Measurements from ENCODE around the gene BUB3.

Gene BUB3

GRCh38 chr10:123154092-123154710 is at the start of gene BUB3:
Gene BUB3, plus strand, starts transcription at chr10:123154402. Its CDS starts 516 bp downstream, at chr10:123154918.
- DNase-seq, result peak; percentile 96

DNA sequence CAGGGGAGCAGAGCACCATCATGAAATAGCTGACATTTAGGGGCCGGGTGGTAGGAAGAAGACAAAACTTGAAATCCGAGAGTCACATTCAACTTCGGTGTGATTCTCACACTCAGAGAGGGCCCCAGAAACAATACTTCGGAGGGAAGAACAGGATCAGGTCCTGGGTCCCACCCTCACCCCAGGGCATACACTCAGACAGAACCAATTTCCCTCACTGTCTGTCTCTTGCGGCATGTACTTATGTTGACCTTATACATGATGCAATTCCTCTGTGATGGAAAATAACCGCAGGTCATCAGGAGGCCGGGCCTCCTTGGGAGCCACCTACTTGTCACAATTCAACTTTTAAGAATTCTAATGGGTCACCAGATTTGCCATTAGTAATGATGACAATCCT is 44.7 kb upstream of the BUB3 start:
- no peak for DNase-seq

- DNase-seq, result peak; percentile 1
Measured at GRCh38 chr10:123117644-123118417, 36.4 kb upstream of the BUB3 start.

DNA sequence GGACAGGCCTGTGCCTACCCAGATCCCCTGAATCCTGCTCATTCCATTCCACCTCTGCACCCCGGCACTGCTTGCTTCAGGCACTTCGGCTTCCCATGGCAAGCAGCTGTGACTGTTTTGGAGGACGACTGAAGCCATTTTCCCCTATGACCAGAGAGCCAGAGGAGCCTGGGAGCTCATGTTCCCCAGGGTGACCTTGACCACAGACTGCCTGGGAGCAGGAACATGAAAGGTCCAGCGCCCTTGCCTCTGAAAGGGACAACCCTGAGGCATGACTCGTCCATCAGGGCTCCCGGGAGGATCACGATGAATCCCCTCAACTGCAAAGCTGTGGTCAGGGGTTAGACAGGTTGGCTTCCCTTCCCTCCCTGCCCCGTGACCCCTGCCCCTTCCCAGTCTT is 35.1 kb upstream of the BUB3 start:
- no peak for DNase-seq

- DNase-seq, result no peak
Measured at GRCh38 chr10:123126246-123126645, 28.0 kb upstream of the BUB3 start.

DNA sequence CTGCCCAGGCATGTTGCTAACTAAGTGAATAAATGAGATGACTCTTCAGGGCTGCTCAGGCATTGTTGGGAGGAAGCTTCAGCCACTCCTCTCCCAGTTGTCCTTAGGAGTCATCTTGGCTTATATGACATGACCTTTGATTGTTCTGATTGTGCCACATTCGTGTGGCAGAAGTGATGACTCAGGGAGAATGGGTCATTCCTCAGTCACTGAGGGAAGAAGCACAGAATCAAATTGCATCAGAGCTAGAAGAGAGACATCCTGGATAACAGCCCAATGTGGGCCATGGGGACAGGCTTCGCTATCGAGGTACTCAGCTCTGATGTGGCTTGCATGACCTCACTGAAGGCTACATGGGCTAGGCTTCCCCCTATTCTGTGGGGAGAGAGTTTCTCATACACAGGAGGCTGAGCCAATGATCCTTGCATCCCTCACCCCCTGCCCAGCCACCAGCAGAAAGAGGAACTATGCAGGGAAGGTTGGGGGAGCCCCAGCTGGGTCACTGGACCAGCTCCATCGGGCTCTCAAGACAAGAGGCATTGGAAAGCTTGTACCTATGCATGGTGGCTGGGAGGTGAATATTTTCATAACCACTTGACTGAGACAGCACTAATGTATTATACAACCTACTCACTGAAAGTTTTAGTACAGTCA is 24.5 kb upstream of the BUB3 start:
- DNase-seq, result no peak

- peak; percentile 41 for DNase-seq
Measured at GRCh38 chr10:123132576-123133477, 21.4 kb upstream of the BUB3 start.

DNA sequence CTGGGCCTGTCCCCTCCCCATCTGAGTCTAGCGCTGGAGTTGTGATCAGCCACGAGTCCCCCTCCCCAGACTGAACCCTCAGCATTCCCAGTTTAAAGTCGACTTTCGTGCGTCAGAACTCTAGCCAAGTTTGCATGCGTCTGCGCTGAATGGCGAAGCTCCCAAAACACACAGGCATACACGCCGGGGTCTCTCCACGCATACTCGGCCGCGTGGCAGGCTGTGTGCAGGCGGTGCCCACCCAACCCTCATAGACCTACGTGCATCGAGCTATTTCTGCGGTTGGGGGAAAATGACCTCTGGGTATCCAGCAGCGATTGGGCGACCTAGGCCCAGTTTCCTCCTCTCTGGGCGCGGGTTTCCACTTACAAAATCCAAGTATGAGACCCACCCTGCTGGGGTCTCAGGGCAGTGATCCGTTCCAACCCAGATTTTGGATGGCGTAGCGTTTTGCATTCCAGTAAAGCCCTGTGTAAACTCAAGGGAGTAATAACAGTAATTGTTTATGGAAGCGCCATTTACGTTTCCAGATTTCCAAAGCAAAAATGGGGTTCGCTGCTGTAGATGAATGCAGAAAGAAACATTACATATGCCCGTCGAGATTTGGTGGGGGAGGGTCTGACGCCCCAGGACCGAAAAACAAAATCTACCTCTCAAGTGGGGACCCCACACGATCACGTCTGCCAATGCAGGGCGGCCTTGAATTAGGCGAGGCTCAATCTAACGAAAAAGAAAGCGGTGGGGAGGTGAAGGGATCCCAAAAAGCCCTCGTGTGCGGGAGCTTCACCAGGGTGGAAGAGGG is 20.5 kb upstream of the BUB3 start:
- no peak for DNase-seq

GRCh38 chr10:123134343-123134914 is 19.8 kb upstream of the BUB3 start:
- DNase-seq, result no peak

DNA sequence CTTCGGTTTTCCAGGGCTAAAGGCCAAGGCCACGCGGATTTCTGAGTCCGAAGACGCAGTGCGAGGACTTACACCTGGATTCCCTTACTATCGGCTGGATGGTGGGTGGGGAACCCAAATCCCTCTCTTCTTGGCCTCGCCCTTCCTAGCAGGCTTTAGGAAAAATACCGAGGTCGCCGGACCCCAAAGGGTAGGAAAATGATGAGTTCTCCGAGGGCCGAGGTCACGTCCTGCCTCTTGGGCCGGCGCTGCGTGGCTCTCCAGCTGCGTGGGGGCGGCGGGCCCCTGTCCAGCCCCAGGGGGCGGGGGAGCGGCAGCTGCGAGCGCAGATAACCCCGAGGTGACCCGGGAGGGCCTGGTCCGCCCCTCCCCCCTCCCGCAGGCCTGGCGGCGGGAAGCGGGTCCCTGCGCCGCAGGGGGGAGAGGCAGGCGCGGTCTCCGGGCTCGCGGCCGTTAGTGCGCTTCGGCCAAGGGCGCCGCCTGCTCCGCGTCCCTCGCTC is 19.2 kb upstream of the BUB3 start:
- DNase-seq, result no peak

DNA sequence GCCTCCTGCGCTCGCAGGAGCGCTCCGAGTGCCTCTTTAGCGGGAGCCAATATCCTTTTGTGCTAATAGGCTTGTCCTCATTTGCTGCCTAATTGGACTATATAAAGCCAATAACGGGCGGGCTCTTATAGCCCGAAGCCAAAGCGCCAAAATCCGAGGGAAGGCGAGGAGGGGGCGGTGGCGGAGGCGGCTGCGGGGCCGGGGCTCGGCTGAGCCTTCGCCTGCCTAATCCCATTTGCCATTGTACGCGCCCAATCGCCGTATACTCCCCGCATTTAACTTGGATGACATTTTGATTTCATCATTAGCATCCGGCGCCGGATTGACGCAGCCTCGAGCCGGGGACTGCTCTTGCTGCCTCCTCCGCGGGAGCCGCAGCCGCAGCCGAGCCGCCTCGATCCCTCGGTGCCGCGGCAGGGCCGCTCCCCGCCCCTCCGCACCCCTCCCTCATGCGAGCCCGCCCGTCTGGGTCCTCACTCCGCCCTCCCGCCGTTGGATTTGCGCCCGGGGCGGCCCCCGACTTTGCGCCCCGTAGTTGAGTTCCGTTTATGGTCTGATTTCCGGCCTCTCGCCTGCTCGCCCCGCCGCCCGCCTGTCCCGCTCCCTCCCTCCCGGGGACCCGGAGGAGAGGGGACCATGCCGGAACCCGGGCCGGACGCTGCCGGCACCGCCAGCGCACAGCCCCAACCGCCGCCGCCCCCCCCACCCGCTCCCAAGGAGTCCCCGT is 18.6 kb upstream of the BUB3 start, which contains the start of gene HMX3:
HMX3 (plus strand) TSS at position 556 of the 727 bp plus-strand sequence; CDS start at position 637, 81 bp downstream.
- no peak for DNase-seq

GRCh38 chr10:123136221-123136805 is 17.9 kb upstream of the BUB3 start:
- DNase-seq, result no peak

- DNase-seq, result no peak
Measured at GRCh38 chr10:123136806-123137642, 17.2 kb upstream of the BUB3 start.

- DNase-seq, result no peak
Measured at GRCh38 chr10:123139165-123139520, 15.1 kb upstream of the BUB3 start.

DNA sequence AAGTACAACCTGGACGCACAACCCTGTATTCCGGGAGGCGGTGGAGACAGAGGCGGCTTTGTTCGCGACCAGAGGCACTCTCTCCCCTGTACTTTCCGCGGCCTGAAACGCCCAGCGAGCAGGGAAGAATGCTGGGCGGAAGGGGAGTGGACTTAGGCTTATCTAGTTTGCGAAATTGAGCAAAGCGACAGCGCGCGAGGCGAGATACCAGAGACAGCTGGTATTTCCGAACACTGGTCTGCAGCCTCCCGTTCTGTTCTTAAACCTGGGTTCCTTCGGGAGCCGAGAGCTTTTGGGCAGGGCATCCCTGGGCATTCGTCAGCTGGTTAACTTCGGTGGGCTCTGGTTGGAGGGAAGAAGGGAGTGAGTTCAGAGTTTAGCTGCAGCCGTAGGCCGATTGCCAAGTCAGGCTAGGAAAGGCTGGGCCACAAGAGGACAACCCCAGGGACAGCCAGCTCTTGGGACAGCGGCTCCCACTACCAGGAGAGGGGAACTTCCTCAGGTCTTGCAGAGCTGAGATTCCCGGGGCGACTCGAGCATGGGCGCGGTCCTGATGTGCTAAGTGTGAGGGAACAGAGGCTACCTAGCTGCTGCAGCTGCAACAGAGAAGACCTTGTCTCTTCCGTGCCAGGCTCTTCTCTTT is 14.6 kb upstream of the BUB3 start:
- DNase-seq, result no peak

DNA sequence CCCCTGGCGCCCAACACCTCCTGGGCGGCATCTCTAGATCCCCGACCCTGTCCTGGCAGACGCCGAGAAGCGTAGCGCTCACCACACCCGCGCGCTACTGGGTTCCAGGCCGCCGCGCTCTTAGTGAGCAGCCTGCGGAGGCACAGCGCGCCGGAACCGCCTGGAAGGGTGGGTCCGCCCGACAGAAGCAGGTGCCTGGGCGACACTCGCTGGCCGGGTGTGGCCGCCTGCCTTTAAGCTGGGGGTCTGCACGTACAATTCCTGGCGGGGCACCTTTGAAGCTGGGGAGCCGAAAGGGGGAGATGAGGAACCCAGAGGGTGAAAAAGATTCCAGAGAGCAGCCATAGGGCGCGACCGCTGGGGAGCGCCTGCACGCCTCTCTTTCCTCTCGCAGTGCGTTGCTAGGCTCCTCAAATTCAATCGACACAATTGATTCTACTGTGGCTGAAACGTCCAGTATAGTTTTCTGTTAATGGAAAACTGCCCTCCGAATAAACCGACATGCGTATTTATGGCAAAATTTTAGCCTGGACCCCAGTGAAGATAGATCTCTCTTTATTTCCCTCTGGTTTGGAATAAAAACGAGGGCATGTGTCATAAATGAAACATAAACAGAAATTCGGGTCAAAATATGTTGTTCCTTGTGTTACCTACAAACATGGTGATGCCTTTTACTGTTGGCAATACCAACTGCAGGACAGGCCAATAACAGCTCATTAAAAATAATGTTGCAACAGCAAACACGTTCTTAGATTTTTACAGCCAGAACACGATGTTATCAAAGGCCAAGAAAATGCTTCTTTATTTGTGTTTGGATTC is 13.8 kb upstream of the BUB3 start:
- DNase-seq, result no peak

GRCh38 chr10:123140983-123141390 is 13.2 kb upstream of the BUB3 start:
- DNase-seq, result no peak

Data from NCI-H2227 treated with DMSO at 0.1 percent for 48 hours (cell line).